ENCODE results near the gene PLEKHG4B.

PLEKHG4B gene

GRCh38 chr5:76358-77169 is 15.4 kb upstream of the PLEKHG4B start:
- no peak for DNase-seq

GRCh38 chr5:77170-77501 is 14.8 kb upstream of the PLEKHG4B start:
- DNase-seq, result no peak

- no peak for DNase-seq
These were observed 14.4 kb upstream of the PLEKHG4B start for GRCh38 chr5:77546-77945.

- DNase-seq, result no peak
These were observed 13.8 kb upstream of the PLEKHG4B start for GRCh38 chr5:77957-78804.

GRCh38 chr5:78805-79149 is 13.2 kb upstream of the PLEKHG4B start:
- no peak for DNase-seq

- DNase-seq, result no peak
These were observed 12.7 kb upstream of the PLEKHG4B start for GRCh38 chr5:79263-79662.

- DNase-seq, result no peak
These were observed 12.1 kb upstream of the PLEKHG4B start for GRCh38 chr5:79821-80220.

GRCh38 chr5:81391-82021 is 10.5 kb upstream of the PLEKHG4B start:
- peak; percentile 12 for DNase-seq

- DNase-seq, result no peak
These were observed 9.9 kb upstream of the PLEKHG4B start for GRCh38 chr5:82097-82496.

GRCh38 chr5:82570-82969 is 9.4 kb upstream of the PLEKHG4B start:
- no peak for DNase-seq

GRCh38 chr5:83029-83428 is 8.9 kb upstream of the PLEKHG4B start:
- DNase-seq, result no peak

GRCh38 chr5:85334-85995 is 6.5 kb upstream of the PLEKHG4B start:
- peak; percentile 9 for DNase-seq

- DNase-seq, result no peak
These were observed 2.4 kb upstream of the PLEKHG4B start for GRCh38 chr5:89337-90286.

GRCh38 chr5:90590-91547 is 1.1 kb upstream of the PLEKHG4B start:
- peak; percentile 19 for DNase-seq

GRCh38 chr5:92401-93220 is 643 bp downstream of the PLEKHG4B start:
- no peak for DNase-seq

GRCh38 chr5:93221-93980 is 1.4 kb downstream of the PLEKHG4B start:
- no peak for DNase-seq

GRCh38 chr5:94113-94892 is 2.3 kb downstream of the PLEKHG4B start:
- DNase-seq, result no peak

- no peak for DNase-seq
These were observed 3.4 kb downstream of the PLEKHG4B start for GRCh38 chr5:95241-95980.
